Measurements from ENCODE around the gene PPIL4. TPM values are rescaled to one million over a fixed set of nuclear protein-coding genes. Genes with fewer than 3 reads are reported as not detected.
"Not testable (repeated sequence)": the region's sequence is repeated elsewhere in the genome, so short reads cannot be mapped to it uniquely, and the experiment has no call there.

PPIL4 gene
- total and polyA plus RNA-seq, 2 donors: 37.4 to 39.2 TPM

DNA sequence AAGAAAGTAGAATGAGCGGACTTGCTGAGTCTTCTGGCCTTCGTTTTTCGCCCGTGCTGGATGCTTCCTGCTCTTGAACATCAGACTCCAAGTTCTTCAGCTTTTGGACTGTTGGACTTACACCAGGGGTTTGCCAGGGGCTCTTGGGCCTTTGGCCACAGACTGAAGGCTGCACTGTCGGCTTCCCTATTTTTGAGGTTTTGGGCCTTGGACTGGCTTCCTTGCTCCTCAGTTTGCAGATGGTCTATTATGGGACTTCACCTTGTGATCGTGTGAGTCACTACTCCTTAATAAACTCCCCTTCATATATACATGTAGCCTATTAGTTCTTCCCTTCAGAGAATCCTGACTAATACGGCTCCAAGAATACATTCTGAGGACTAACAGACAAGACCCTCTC is 83.1 kb downstream of the PPIL4 start:
- DNase-seq (ENCODE audit: low read depth in 6 of 9, low spot score in 9 of 9); H3K4me3 ChIP-seq (ENCODE audit: low read length in 2 of 2); H3K27me3 ChIP-seq (ENCODE audit: control insufficient read depth in 2 of 2, insufficient read depth in 1 of 2, low read length in 1 of 2); H3K27ac ChIP-seq (ENCODE audit: low read depth in 1 of 2, low read length in 1 of 2); H3K9me3 ChIP-seq (ENCODE audit: control insufficient read depth in 2 of 2, insufficient read depth in 1 of 2, low read length in 1 of 2); H3K4me1 ChIP-seq (ENCODE audit: control insufficient read depth in 2 of 2, insufficient read depth in 2 of 2, low read length in 2 of 2); H3K36me3 ChIP-seq (ENCODE audit: control insufficient read depth in 2 of 2, insufficient read depth in 2 of 2, low read length in 1 of 2): not testable (repeated sequence)
- WGBS: 97% methylated on average over 7 of the region's 7 CpGs

- H3K27ac ChIP-seq (ENCODE audit: low read depth in 1 of 2, low read length in 1 of 2): no peak overlapping the region
- no peaks in the 10 kb centered on the region for H3K27me3 ChIP-seq (ENCODE audit: control insufficient read depth in 2 of 2, insufficient read depth in 1 of 2, low read length in 1 of 2)
- no peaks in the 10 kb centered on the region for H3K9me3 ChIP-seq (ENCODE audit: control insufficient read depth in 2 of 2, insufficient read depth in 1 of 2, low read length in 1 of 2)
- H3K4me3 ChIP-seq (ENCODE audit: low read length in 2 of 2): no peak overlapping the region
- peaks cover 0 to 3% of the 10 kb centered on the region in 2 donors for H3K4me1 ChIP-seq (ENCODE audit: control insufficient read depth in 2 of 2, insufficient read depth in 2 of 2, low read length in 2 of 2)
- no peak for DNase-seq (ENCODE audit: low read depth in 6 of 9, low spot score in 9 of 9)
- 87% methylated on average over 5 of the region's 5 CpGs for WGBS
- no peaks in the 10 kb centered on the region for H3K36me3 ChIP-seq (ENCODE audit: control insufficient read depth in 2 of 2, insufficient read depth in 2 of 2, low read length in 1 of 2)
Measured at GRCh38 chr6:149461670-149462069, 84.2 kb downstream of the PPIL4 start.

DNA sequence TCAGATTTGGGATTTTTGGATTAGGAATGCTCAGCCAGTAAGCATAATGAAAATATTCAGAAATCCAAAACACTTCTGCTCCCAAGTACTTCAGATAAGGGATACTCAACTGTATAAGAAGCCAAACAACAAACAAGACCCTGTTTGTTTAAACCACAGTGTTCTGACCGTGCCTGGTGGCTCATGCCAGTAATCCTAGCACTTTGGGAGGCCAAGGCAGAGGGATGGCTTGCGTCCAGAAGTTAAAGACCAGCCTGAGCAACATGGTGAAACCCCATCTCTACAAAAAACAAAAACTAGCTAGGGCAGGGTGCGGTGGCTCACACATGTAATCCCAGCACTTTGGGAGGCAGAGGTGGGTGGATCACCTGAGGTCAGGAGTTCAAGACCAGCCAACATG is 85.6 kb downstream of the PPIL4 start:
- H3K4me3 ChIP-seq (ENCODE audit: low read length in 2 of 2); H3K27ac ChIP-seq (ENCODE audit: low read depth in 1 of 2, low read length in 1 of 2); DNase-seq (ENCODE audit: low read depth in 6 of 9, low spot score in 9 of 9); H3K27me3 ChIP-seq (ENCODE audit: control insufficient read depth in 2 of 2, insufficient read depth in 1 of 2, low read length in 1 of 2); H3K4me1 ChIP-seq (ENCODE audit: control insufficient read depth in 2 of 2, insufficient read depth in 2 of 2, low read length in 2 of 2); H3K9me3 ChIP-seq (ENCODE audit: control insufficient read depth in 2 of 2, insufficient read depth in 1 of 2, low read length in 1 of 2); H3K36me3 ChIP-seq (ENCODE audit: control insufficient read depth in 2 of 2, insufficient read depth in 2 of 2, low read length in 1 of 2): not testable (repeated sequence)
- WGBS: 97% methylated on average over 3 of the region's 3 CpGs

DNA sequence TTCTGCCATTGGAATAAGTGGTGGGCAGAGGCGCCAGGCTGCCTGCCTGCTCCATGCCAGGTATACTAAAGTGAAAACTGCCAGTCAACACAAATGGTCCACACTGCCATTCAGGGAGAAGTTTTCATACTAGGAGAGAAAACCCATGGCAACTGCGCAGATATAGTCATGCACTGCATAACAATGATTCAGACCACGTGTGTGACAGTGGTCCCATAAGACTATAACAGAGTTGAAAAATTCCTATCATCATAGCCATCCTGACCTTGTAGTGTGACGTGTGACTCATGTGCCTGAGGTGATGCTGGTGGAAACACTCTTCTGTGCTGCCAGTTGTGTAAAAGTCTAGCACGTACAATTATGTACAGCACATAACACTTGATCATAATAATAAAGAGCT is 86.1 kb downstream of the PPIL4 start:
- H3K4me3 ChIP-seq (ENCODE audit: low read length in 2 of 2): no peak overlapping the region
- no peak overlapping the region for H3K27ac ChIP-seq (ENCODE audit: low read depth in 1 of 2, low read length in 1 of 2)
- DNase-seq (ENCODE audit: low read depth in 6 of 9, low spot score in 9 of 9): no peak
- H3K36me3 ChIP-seq (ENCODE audit: control insufficient read depth in 2 of 2, insufficient read depth in 2 of 2, low read length in 1 of 2): no peaks in the 10 kb centered on the region
- WGBS: 90% methylated on average over 5 of the region's 5 CpGs
- H3K9me3 ChIP-seq (ENCODE audit: control insufficient read depth in 2 of 2, insufficient read depth in 1 of 2, low read length in 1 of 2): no peaks in the 10 kb centered on the region
- no peaks in the 10 kb centered on the region for H3K4me1 ChIP-seq (ENCODE audit: control insufficient read depth in 2 of 2, insufficient read depth in 2 of 2, low read length in 2 of 2)
- H3K27me3 ChIP-seq (ENCODE audit: control insufficient read depth in 2 of 2, insufficient read depth in 1 of 2, low read length in 1 of 2): no peaks in the 10 kb centered on the region

GRCh38 chr6:149458806-149459205 is 87.0 kb downstream of the PPIL4 start:
- WGBS: 93% methylated on average over 1 of the region's 1 CpG
- Histone ChIP-seq H3K27me3 (ENCODE audit: control insufficient read depth in 2 of 2, insufficient read depth in 1 of 2, low read length in 1 of 2) (no peaks in the 10 kb centered on the region), H3K36me3 (ENCODE audit: control insufficient read depth in 2 of 2, insufficient read depth in 2 of 2, low read length in 1 of 2) (no peaks in the 10 kb centered on the region)

GRCh38 chr6:149458196-149458595 is 87.6 kb downstream of the PPIL4 start:
- no peak for DNase-seq (ENCODE audit: low read depth in 6 of 9, low spot score in 9 of 9)
- Histone ChIP-seq H3K9me3 (ENCODE audit: control insufficient read depth in 2 of 2, insufficient read depth in 1 of 2, low read length in 1 of 2) (no peaks in the 10 kb centered on the region), H3K36me3 (ENCODE audit: control insufficient read depth in 2 of 2, insufficient read depth in 2 of 2, low read length in 1 of 2) (no peaks in the 10 kb centered on the region), H3K4me3 (ENCODE audit: low read length in 2 of 2) (no peak overlapping the region), H3K4me1 (ENCODE audit: control insufficient read depth in 2 of 2, insufficient read depth in 2 of 2, low read length in 2 of 2) (peaks cover 0 to 7% of the 10 kb centered on the region in 2 donors), H3K27ac (ENCODE audit: low read depth in 1 of 2, low read length in 1 of 2) (no peak overlapping the region), H3K27me3 (ENCODE audit: control insufficient read depth in 2 of 2, insufficient read depth in 1 of 2, low read length in 1 of 2) (no peaks in the 10 kb centered on the region)
- WGBS: 96% methylated on average over 7 of the region's 7 CpGs

More at GRCh38 chr6:149458806-149459205, 87.0 kb downstream of the PPIL4 start:
- H3K4me1 ChIP-seq (ENCODE audit: control insufficient read depth in 2 of 2, insufficient read depth in 2 of 2, low read length in 2 of 2): peaks cover 0 to 4% of the 10 kb centered on the region in 2 donors
- no peak for DNase-seq (ENCODE audit: low read depth in 6 of 9, low spot score in 9 of 9)
- H3K4me3 ChIP-seq (ENCODE audit: low read length in 2 of 2): no peak overlapping the region
- no peak overlapping the region for H3K27ac ChIP-seq (ENCODE audit: low read depth in 1 of 2, low read length in 1 of 2)
- no peaks in the 10 kb centered on the region for H3K9me3 ChIP-seq (ENCODE audit: control insufficient read depth in 2 of 2, insufficient read depth in 1 of 2, low read length in 1 of 2)

DNA sequence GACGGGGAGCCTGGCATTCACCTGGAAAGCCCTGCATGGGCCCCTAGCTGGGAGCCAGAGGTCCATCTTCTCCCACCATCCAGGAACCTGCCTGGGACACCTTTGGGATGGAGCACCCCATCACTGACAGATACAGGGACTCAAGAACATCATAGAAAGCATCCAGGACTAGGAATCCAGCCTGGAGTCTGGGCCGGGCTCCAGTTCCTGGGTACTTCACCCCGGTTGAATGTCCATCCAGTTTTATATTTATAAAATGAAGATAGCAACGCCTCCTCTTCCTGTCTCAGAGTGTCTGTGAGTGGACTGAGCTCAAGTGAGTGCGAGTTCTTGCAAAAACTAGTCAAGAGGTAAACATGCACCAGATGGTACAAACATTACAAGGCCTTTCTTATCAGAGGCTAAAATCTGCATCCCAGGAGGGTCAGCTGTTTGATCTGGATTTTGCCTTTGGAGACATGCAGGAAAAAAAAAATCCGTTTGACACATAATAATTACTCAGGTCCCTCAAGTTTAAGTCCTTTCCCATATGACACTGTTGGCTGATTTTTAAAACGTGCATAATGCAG is 88.4 kb downstream of the PPIL4 start:
- Histone ChIP-seq H3K27me3 (ENCODE audit: control insufficient read depth in 2 of 2, insufficient read depth in 1 of 2, low read length in 1 of 2) (peaks cover 0 to 2% of the 10 kb centered on the region in 2 donors), H3K4me3 (ENCODE audit: low read length in 2 of 2) (no peak overlapping the region), H3K36me3 (ENCODE audit: control insufficient read depth in 2 of 2, insufficient read depth in 2 of 2, low read length in 1 of 2) (no peaks in the 10 kb centered on the region), H3K27ac (ENCODE audit: low read depth in 1 of 2, low read length in 1 of 2) (no peak overlapping the region), H3K9me3 (ENCODE audit: control insufficient read depth in 2 of 2, insufficient read depth in 1 of 2, low read length in 1 of 2) (no peaks in the 10 kb centered on the region), H3K4me1 (ENCODE audit: control insufficient read depth in 2 of 2, insufficient read depth in 2 of 2, low read length in 2 of 2) (peaks cover 0 to 7% of the 10 kb centered on the region in 2 donors)
- no peak for DNase-seq (ENCODE audit: low read depth in 6 of 9, low spot score in 9 of 9)
- WGBS: 94% methylated on average over 7 of the region's 7 CpGs

DNA sequence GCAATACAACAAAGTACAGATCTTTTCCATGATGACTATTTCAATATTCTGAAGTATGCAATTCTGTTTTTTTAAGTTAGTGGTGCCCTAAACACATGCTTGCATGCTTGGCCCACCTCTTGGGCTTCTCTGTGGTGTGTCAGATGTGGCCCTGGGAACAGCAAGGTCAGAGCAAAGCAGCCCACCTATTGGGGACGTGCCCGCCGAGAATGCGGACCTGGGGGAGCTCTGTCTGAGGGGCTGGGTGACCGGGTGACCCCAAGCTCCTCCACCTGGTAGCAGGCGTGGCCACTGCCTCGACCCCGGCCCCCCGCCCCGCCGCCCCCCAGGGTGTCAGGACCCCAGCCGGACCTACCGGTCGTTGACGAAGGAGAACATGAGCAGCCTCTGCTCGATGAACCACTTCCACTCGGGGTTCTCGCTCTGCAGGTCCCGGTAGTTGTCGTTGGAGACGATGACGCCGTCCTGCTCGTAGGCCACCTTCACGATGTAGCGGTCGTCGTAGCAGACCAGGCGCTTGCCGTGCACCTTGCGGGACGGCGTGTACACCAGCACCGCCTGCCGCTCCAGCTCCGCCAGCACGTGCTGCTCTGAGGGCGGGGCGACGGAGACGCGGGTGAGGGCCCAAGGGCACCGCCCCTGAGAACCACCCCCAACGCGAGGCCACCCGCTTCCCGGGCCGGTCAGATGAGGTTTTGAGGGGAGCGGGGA is 89.4 kb downstream of the PPIL4 start:
- DNase-seq (ENCODE audit: low read depth in 6 of 9, low spot score in 9 of 9): no peak
- H3K9me3 ChIP-seq (ENCODE audit: control insufficient read depth in 2 of 2, insufficient read depth in 1 of 2, low read length in 1 of 2): no peaks in the 10 kb centered on the region
- H3K27ac ChIP-seq (ENCODE audit: low read depth in 1 of 2, low read length in 1 of 2): no peak overlapping the region
- no peaks in the 10 kb centered on the region for H3K36me3 ChIP-seq (ENCODE audit: control insufficient read depth in 2 of 2, insufficient read depth in 2 of 2, low read length in 1 of 2)
- H3K4me1 ChIP-seq (ENCODE audit: control insufficient read depth in 2 of 2, insufficient read depth in 2 of 2, low read length in 2 of 2): peaks cover 0 to 10% of the 10 kb centered on the region in 2 donors
- no peak overlapping the region for H3K4me3 ChIP-seq (ENCODE audit: low read length in 2 of 2)
- H3K27me3 ChIP-seq (ENCODE audit: control insufficient read depth in 2 of 2, insufficient read depth in 1 of 2, low read length in 1 of 2): peaks cover 1 to 9% of the 10 kb centered on the region in 2 donors
- 98% methylated on average over 49 of the region's 49 CpGs for WGBS

- WGBS: 96% methylated on average over 11 of the region's 11 CpGs
- Histone ChIP-seq H3K27ac (ENCODE audit: low read depth in 1 of 2, low read length in 1 of 2) (no peak overlapping the region), H3K27me3 (ENCODE audit: control insufficient read depth in 2 of 2, insufficient read depth in 1 of 2, low read length in 1 of 2) (peaks cover 7 to 21% of the 10 kb centered on the region in 2 donors), H3K4me1 (ENCODE audit: control insufficient read depth in 2 of 2, insufficient read depth in 2 of 2, low read length in 2 of 2) (peaks cover 8 to 16% of the 10 kb centered on the region in 2 donors), H3K9me3 (ENCODE audit: control insufficient read depth in 2 of 2, insufficient read depth in 1 of 2, low read length in 1 of 2) (no peaks in the 10 kb centered on the region), H3K36me3 (ENCODE audit: control insufficient read depth in 2 of 2, insufficient read depth in 2 of 2, low read length in 1 of 2) (no peaks in the 10 kb centered on the region), H3K4me3 (ENCODE audit: low read length in 2 of 2) (no peak overlapping the region)
- DNase-seq (ENCODE audit: low read depth in 6 of 9, low spot score in 9 of 9): no peak
Measured at GRCh38 chr6:149455031-149455732, 90.7 kb downstream of the PPIL4 start.
